ENCODE results near the gene SUMF1. TPM values are rescaled to one million over a fixed set of nuclear protein-coding genes. Genes with fewer than 3 reads are reported as not detected.

Gene SUMF1
- total and polyA plus RNA-seq, 2 of the 4 experiments (the other 2 are of a cell fraction), result 26.3 to 38.4 TPM

DNA sequence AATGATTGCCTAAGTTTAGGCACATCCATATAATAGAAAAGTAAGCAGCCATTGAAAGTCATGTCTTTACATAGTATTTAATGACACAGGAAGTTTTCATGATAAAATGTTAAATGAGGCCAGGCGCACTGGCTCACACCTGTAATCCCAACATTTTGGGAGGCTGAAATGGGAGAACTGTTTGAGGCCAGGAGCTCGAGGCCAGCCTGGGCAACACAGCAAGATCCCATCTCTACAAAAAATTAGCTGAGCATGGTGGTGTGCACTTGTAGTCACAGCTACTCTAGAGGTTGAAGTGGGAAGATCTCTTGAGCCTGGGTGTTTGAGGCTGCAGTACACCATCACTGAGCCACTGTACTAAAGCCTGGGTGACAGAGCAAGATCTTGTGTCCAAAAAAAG lies 104.5 kb downstream of the SUMF1 start:
- peaks cover 3% of the 10 kb centered on the region; the same call in 1 of the 2 replicates for H3K9me1 ChIP-seq (ENCODE audit: insufficient read depth, low read length)
- dilution Hi-C loops (cut with HindIII; ENCODE audit: low sequenced_read_pairs, unreplicated experiment) (no loop called here), intact Hi-C loops (cut with micrococcal nuclease) (no loop called here), in situ Hi-C loops (cut with MboI; ENCODE audit: low sequenced_read_pairs) (no loop called here)
- no peak overlapping the region for H3K14ac ChIP-seq (replicated peaks; ENCODE audit: low read depth, low read length)
- H3K4ac ChIP-seq (ENCODE audit: low read depth, low read length), result no peak overlapping the region
- no peak overlapping the region for H3K23ac ChIP-seq (ENCODE audit: low read depth, low read length)
- H2BK120ac ChIP-seq (ENCODE audit: low read depth, low read length), result no peak overlapping the region
- H3K4me2 ChIP-seq (ENCODE audit: low read depth, low read length), result no peak overlapping the region
- H4K91ac ChIP-seq (ENCODE audit: insufficient read depth, low read depth, low read length), result no peak overlapping the region
- POLR2A ChIA-PET (ENCODE audit: unreplicated experiment), result no interaction called here
- H2BK20ac ChIP-seq (ENCODE audit: low read depth, low read length), result no peak overlapping the region
- no peak overlapping the region for H2AFZ ChIP-seq (replicated peaks; ENCODE audit: low read length, poor library complexity)
- CTCF ChIA-PET, result no interaction called here
- no peak overlapping the region for H2AK5ac ChIP-seq (ENCODE audit: low read depth, low read length)
- no peak overlapping the region for H3K9ac ChIP-seq (ENCODE audit: low read depth, low read length)
- no peaks in the 10 kb centered on the region for H3K9me3 ChIP-seq (ENCODE audit: control insufficient read depth, insufficient read depth, low read length)
- no peaks in the 10 kb centered on the region for H4K20me1 ChIP-seq (ENCODE audit: insufficient read depth, low read length)
- no peak overlapping the region for H3K4me3 ChIP-seq (ENCODE audit: insufficient read depth, low read depth, low read length)
- no CpG with 5 or more reads among the region's 2 CpGs for WGBS, 2 experiments (ENCODE audit: extremely low coverage in 2 of 2, insufficient read length in 1 of 2)
- H3K36me3 ChIP-seq (ENCODE audit: control insufficient read depth, insufficient read depth, low read length), result peaks cover 2% of the 10 kb centered on the region; the same call in 1 of the 2 replicates
- no peak overlapping the region for H2BK5ac ChIP-seq (ENCODE audit: low read depth, low read length, poor library complexity, severe bottlenecking)
- H2AK9ac ChIP-seq (replicated peaks; ENCODE audit: low read depth, low read length, poor library complexity), result no peak overlapping the region
- H3K56ac ChIP-seq (ENCODE audit: extremely low read depth, insufficient read depth, low read length), result no peak overlapping the region
- BruUV-seq (replicated peaks), result no TSS peak
- DNase-seq (no peak), ATAC-seq (ENCODE audit: low read depth) (no peak)
- H4K5ac ChIP-seq (ENCODE audit: low read depth, low read length), result no peak overlapping the region
- no peak for TF ChIP-seq MAFK (IDR thresholded peaks at IDR 0.05; ENCODE audit: low read depth, low read length)
- no peak for TF ChIP-seq RCOR1 (IDR thresholded peaks at IDR 0.05; ENCODE audit: insufficient replicate concordance, low read length)
- no peak for TF ChIP-seq MXI1 (IDR thresholded peaks at IDR 0.05; ENCODE audit: borderline replicate concordance, low read depth, low read length)
- TF ChIP-seq, protein P1, sequence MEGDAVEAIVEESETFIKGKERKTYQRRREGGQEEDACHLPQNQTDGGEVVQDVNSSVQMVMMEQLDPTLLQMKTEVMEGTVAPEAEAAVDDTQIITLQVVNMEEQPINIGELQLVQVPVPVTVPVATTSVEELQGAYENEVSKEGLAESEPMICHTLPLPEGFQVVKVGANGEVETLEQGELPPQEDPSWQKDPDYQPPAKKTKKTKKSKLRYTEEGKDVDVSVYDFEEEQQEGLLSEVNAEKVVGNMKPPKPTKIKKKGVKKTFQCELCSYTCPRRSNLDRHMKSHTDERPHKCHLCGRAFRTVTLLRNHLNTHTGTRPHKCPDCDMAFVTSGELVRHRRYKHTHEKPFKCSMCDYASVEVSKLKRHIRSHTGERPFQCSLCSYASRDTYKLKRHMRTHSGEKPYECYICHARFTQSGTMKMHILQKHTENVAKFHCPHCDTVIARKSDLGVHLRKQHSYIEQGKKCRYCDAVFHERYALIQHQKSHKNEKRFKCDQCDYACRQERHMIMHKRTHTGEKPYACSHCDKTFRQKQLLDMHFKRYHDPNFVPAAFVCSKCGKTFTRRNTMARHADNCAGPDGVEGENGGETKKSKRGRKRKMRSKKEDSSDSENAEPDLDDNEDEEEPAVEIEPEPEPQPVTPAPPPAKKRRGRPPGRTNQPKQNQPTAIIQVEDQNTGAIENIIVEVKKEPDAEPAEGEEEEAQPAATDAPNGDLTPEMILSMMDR (conservative IDR thresholded peaks at IDR 0.05; ENCODE audit: low read depth, low read length), result no peak
- TF ChIP-seq BHLHE40 (IDR thresholded peaks at IDR 0.05; ENCODE audit: low read depth, low read length), result no peak
- TF ChIP-seq SMC3 (IDR thresholded peaks at IDR 0.05; ENCODE audit: low read depth, low read length), result no peak
- TF ChIP-seq FOS (IDR thresholded peaks at IDR 0.05; ENCODE audit: low read depth, low read length), result no peak
- TF ChIP-seq NFE2L2 (IDR thresholded peaks at IDR 0.05; ENCODE audit: low read depth, low read length), result no peak
- TF ChIP-seq, protein P2, sequence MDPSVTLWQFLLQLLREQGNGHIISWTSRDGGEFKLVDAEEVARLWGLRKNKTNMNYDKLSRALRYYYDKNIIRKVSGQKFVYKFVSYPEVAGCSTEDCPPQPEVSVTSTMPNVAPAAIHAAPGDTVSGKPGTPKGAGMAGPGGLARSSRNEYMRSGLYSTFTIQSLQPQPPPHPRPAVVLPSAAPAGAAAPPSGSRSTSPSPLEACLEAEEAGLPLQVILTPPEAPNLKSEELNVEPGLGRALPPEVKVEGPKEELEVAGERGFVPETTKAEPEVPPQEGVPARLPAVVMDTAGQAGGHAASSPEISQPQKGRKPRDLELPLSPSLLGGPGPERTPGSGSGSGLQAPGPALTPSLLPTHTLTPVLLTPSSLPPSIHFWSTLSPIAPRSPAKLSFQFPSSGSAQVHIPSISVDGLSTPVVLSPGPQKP (IDR thresholded peaks at IDR 0.05; ENCODE audit: borderline replicate concordance, low read depth, low read length), result no peak
- TF ChIP-seq RAD21 (IDR thresholded peaks at IDR 0.05; ENCODE audit: low read length), result no peak
- no peak for TF ChIP-seq CEBPB (IDR thresholded peaks at IDR 0.05; ENCODE audit: low read depth, low read length)
- TF ChIP-seq RFX5 (IDR thresholded peaks at IDR 0.05; ENCODE audit: low read depth, low read length), result no peak
- TF ChIP-seq CHD1 (IDR thresholded peaks at IDR 0.05; ENCODE audit: low read depth, low read length), result no peak
- no peak for TF ChIP-seq POLR2A (IDR thresholded peaks at IDR 0.05; ENCODE audit: low read depth, low read length)
- no peak for TF ChIP-seq MAZ (IDR thresholded peaks at IDR 0.05; ENCODE audit: borderline replicate concordance, low read depth, low read length)
- no peak for TF ChIP-seq USF2 (IDR thresholded peaks at IDR 0.05; ENCODE audit: low read depth, low read length)
- no peak overlapping the region for H4K8ac ChIP-seq (ENCODE audit: low read depth in 2 of 2, low read length in 2 of 2)
- H3K27ac ChIP-seq (ENCODE audit: insufficient read depth, low read length), result no peak overlapping the region
- no peak overlapping the region for H3K18ac ChIP-seq (ENCODE audit: low read depth, low read length)
- no peak overlapping the region for H2BK15ac ChIP-seq (ENCODE audit: low read depth, low read length)
- H3K4me1 ChIP-seq (ENCODE audit: control insufficient read depth, insufficient read depth, low read length), result peaks cover 3% of the 10 kb centered on the region; the same call in 1 of the 2 replicates
- H3K27me3 ChIP-seq (ENCODE audit: control insufficient read depth, insufficient read depth, low read length), result no peaks in the 10 kb centered on the region
- H3K79me1 ChIP-seq (ENCODE audit: low read depth in 1 of 2, low read length in 2 of 2), result no peaks in the 10 kb centered on the region
